ENCODE data around the gene SDC4. TPM values are rescaled to one million over a fixed set of nuclear protein-coding genes. Genes with fewer than 3 reads are reported as not detected.

SDC4 gene
- total and polyA plus RNA-seq, 9 of the 15 experiments (the other 6 are each of a cell fraction or from before 2014, with no cell fraction given), result 2.1 to 10.7 (median 6.3) TPM

- TF ChIP-seq CBX2 (IDR thresholded peaks at IDR 0.05; ENCODE audit: insufficient read depth, low read length, poor library complexity, severe bottlenecking) (no peak), HDAC3 (IDR thresholded peaks at IDR 0.05; ENCODE audit: borderline replicate concordance, partially characterized antibody) (no peak), ZNF695 (CRISPR knock-in tag; IDR thresholded peaks at IDR 0.05) (no peak), DMBX1 (CRISPR knock-in tag; IDR thresholded peaks at IDR 0.05; ENCODE audit: borderline replicate concordance) (no peak), MTA1 (IDR thresholded peaks at IDR 0.05; ENCODE audit: borderline replicate concordance) (no peak), NFRKB (IDR thresholded peaks at IDR 0.05; ENCODE audit: low read depth) (no peak), POLR2G (IDR thresholded peaks at IDR 0.05; ENCODE audit: low read depth, low read length) (no peak), KLF10 (CRISPR knock-in tag; IDR thresholded peaks at IDR 0.05) (no peak), ZBTB1 (CRISPR knock-in tag; IDR thresholded peaks at IDR 0.05; ENCODE audit: borderline replicate concordance, low read depth) (no peak), NR2C2 (CRISPR knock-in tag; IDR thresholded peaks at IDR 0.05) (no peak), NR2C2 (tag; IDR thresholded peaks at IDR 0.05) (no peak), SPI1 (IDR thresholded peaks at IDR 0.05; ENCODE audit: borderline replicate concordance, low read depth, low read length) (no peak), ZNF354B (CRISPR knock-in tag; IDR thresholded peaks at IDR 0.05) (no peak), SMARCA4 (IDR thresholded peaks at IDR 0.05) (no peak), POLR2AphosphoS5 (IDR thresholded peaks at IDR 0.05; ENCODE audit: control insufficient read depth, insufficient read depth, low read depth, low read length) (no peak), SFPQ (IDR thresholded peaks at IDR 0.05; ENCODE audit: low read depth, low read length) (no peak), ZKSCAN1 (IDR thresholded peaks at IDR 0.05; ENCODE audit: low read depth, low read length) (no peak), SIN3A (IDR thresholded peaks at IDR 0.05; ENCODE audit: borderline replicate concordance in 2 of 2, control insufficient read depth in 1 of 2, low read depth in 2 of 2, low read length in 2 of 2) (no peak), ARID2 (IDR thresholded peaks at IDR 0.05) (no peak), ZNF518B (CRISPR knock-in tag; IDR thresholded peaks at IDR 0.05) (no peak), MEIS2 (IDR thresholded peaks at IDR 0.05; ENCODE audit: partially characterized antibody) (no peak), ZNF583 (CRISPR knock-in tag; IDR thresholded peaks at IDR 0.05) (no peak), FOXP1 (CRISPR knock-in tag; IDR thresholded peaks at IDR 0.05) (no peak), ZKSCAN3 (CRISPR knock-in tag; IDR thresholded peaks at IDR 0.05) (no peak), GABPB2 (CRISPR knock-in tag; conservative IDR thresholded peaks at IDR 0.05) (no peak), PCBP1 (IDR thresholded peaks at IDR 0.05; ENCODE audit: low read depth, low read length, poor library complexity, severe bottlenecking) (peak; percentile 49)
Measured at GRCh38 chr20:45306431-45306982, 41.7 kb downstream of the SDC4 start, which contains the start of gene RBPJL (continued).

Measured in K562 (cell line).